ENCODE data around the gene MUC2. TPM values are rescaled to one million over a fixed set of nuclear protein-coding genes. Genes with fewer than 3 reads are reported as not detected.

MUC2 gene
- total and polyA plus RNA-seq, 2 experiments from 2014 or later, result not detected

GRCh38 chr11:1036931-1037330 is 37.7 kb upstream of the MUC2 start:
- no peak overlapping the region for H3K4me3 ChIP-seq
- no peaks in the 10 kb centered on the region for H3K4me1 ChIP-seq (ENCODE audit: insufficient read depth)
- no peak overlapping the region; the same call in 1 of the 2 replicates for H2AFZ ChIP-seq
- no peak overlapping the region for H3K4me2 ChIP-seq
- H4K20me1 ChIP-seq (replicated peaks; ENCODE audit: insufficient read depth), result no peaks in the 10 kb centered on the region
- H3K79me2 ChIP-seq (replicated peaks; ENCODE audit: insufficient read depth), result no peaks in the 10 kb centered on the region
- H3K36me3 Mint-ChIP-seq (ENCODE audit: low read depth), result no peaks in the 10 kb centered on the region; the same call in 2 of the 3 replicates
- no peaks in the 10 kb centered on the region for H3F3A ChIP-seq (replicated peaks; ENCODE audit: low read depth)
- no peaks in the 10 kb centered on the region for H3K4me1 Mint-ChIP-seq
- H3K9me2 ChIP-seq (ENCODE audit: insufficient read depth), result no peaks in the 10 kb centered on the region
- H3K27me3 ChIP-seq (ENCODE audit: insufficient read depth), result no peaks in the 10 kb centered on the region
- H3K27me3 Mint-ChIP-seq (ENCODE audit: insufficient read depth, low read depth, poor library complexity), result peaks cover 10% of the 10 kb centered on the region
- no peaks in the 10 kb centered on the region for H3K36me3 ChIP-seq (ENCODE audit: insufficient read depth)
- TF ChIP-seq ZNF114 (CRISPR knock-in tag; IDR thresholded peaks at IDR 0.05) (no peak), EZH2 (IDR thresholded peaks at IDR 0.05; ENCODE audit: low read depth, unreplicated experiment) (no peak), CTCF (conservative IDR thresholded peaks at IDR 0.05; ENCODE audit: low read depth in 2 of 2) (no peak), POLR2AphosphoS5 (IDR thresholded peaks at IDR 0.05; ENCODE audit: low read depth) (no peak), REST (IDR thresholded peaks at IDR 0.05; ENCODE audit: unreplicated experiment) (no peak), CREB1 (CRISPR knock-in tag; IDR thresholded peaks at IDR 0.05; ENCODE audit: low read depth) (no peak), ETS1 (IDR thresholded peaks at IDR 0.05) (no peak), ZNF331 (CRISPR knock-in tag; IDR thresholded peaks at IDR 0.05; ENCODE audit: low read depth) (no peak), NANOG (IDR thresholded peaks at IDR 0.05; ENCODE audit: borderline replicate concordance) (no peak), EZH2phosphoT487 (IDR thresholded peaks at IDR 0.05; ENCODE audit: unreplicated experiment) (no peak)
- DNase-seq (ENCODE audit: low spot score) (no peak), ATAC-seq (no peak)
- H3K27ac ChIP-seq (ENCODE audit: low read depth), result no peak overlapping the region
- H3K9me3 Mint-ChIP-seq, result no peaks in the 10 kb centered on the region
- no peak overlapping the region for H3K4me3 Mint-ChIP-seq
- H3K27ac Mint-ChIP-seq, result no peak overlapping the region
